Left ventricle myocardium inferior (tissue), 1 donor: ENCODE results near the gene TDRD12. TPM values are rescaled to one million over a fixed set of nuclear protein-coding genes. Genes with fewer than 3 reads are reported as not detected.
"Not testable (repeated sequence)": the region's sequence is repeated elsewhere in the genome, so short reads cannot be mapped to it uniquely, and the experiment has no call there.

ENCODE experiments used
- DNase-seq: peaks from one replicate; pipeline ENCODE4 v3.0.0-alpha.2; 2020
- H3K27ac ChIP-seq: fragments of 200-600 bp; replicated peaks from 2 replicates; pipeline ENCODE4 v1.8.0; 2021
- H3K27me3 ChIP-seq: fragments of 200-600 bp; 2 replicates; pipeline ENCODE4 v1.8.0; 2021; ENCODE audit warnings: low read depth
- H3K36me3 ChIP-seq: fragments of 200-600 bp; 2 replicates; pipeline ENCODE4 v1.8.0; 2021
- H3K4me1 ChIP-seq: fragments of 200-600 bp; 2 replicates; pipeline ENCODE4 v1.8.0; 2021
- H3K4me3 ChIP-seq: fragments of 200-600 bp; 2 replicates; pipeline ENCODE4 v1.8.0; 2021; ENCODE audit warnings: mild to moderate bottlenecking, moderate library complexity
- H3K9me3 ChIP-seq: fragments of 200-600 bp; replicated peaks from 2 replicates; pipeline ENCODE4 v1.8.0; 2021
- CTCF ChIP-seq: fragments of 200-600 bp; IDR thresholded peaks from 2 replicates; pipeline ENCODE4 v1.8.0; 2021; ENCODE audit warnings: antibody characterized with exemption, mild to moderate bottlenecking, borderline replicate concordance
- intact Hi-C: fragments of 100-400 bp; cut with micrococcal nuclease; formaldehyde crosslinking; loops from one replicate; pipeline ENCODE4 v1.11.0; 2022
- total RNA-seq: library from RNA; stranded (reverse); fragmentation: NEBNext Ultra II Directional; extraction: Animal tissue kit (Norgen Biotek cat#: 25700); gene quantifications from one replicate; pipeline ENCODE4 v1.2.1, GENCODE V29; 2021
- donor health status: DM: no; HTN: yes; CAD: no; lungs with severe emphysema.

The TDRD12 gene
- total RNA-seq, 1 donor from 2014 or later, result not detected

DNA sequence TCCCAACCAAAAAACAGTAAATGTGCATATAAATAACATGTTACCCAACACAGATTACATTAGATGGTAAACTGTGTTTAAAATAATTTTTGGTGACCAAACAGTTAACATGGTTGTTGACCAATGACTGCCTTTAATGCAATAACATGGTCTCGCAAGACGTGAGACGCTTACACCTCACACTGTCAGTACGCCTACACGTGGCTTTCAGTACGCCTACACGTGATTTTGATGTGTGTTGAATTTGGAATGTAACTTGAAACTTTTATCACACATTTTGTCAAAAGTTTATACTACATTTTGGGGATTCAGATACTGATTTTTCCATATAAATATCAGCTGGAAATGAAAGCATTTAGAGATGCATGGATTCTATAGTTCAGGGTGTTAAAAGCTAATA, 118.0 kb downstream of the TDRD12 start:
- H3K9me3 ChIP-seq, result peaks cover 20% of the 10 kb centered on the region
- no peaks in the 10 kb centered on the region for H3K4me1 ChIP-seq
- H3K27me3 ChIP-seq, result no peaks in the 10 kb centered on the region
- no peak overlapping the region for H3K27ac ChIP-seq
- intact Hi-C loops, result no loop called here
- peaks cover 13% of the 10 kb centered on the region for H3K36me3 ChIP-seq
- DNase-seq, result no peak
- TF ChIP-seq CTCF, result no peak
- no peak overlapping the region for H3K4me3 ChIP-seq

- Histone ChIP-seq H3K27me3 (no peaks in the 10 kb centered on the region), H3K27ac (no peak overlapping the region), H3K4me3 (no peak overlapping the region), H3K36me3 (peaks cover 13% of the 10 kb centered on the region), H3K4me1 (no peaks in the 10 kb centered on the region), H3K9me3 (peaks cover 20% of the 10 kb centered on the region)
- intact Hi-C loops, result no loop called here
- no peak for TF ChIP-seq CTCF
- DNase-seq, result no peak
Observed at GRCh38 chr19:32842061-32842460, 122.5 kb downstream of the TDRD12 start.

DNA sequence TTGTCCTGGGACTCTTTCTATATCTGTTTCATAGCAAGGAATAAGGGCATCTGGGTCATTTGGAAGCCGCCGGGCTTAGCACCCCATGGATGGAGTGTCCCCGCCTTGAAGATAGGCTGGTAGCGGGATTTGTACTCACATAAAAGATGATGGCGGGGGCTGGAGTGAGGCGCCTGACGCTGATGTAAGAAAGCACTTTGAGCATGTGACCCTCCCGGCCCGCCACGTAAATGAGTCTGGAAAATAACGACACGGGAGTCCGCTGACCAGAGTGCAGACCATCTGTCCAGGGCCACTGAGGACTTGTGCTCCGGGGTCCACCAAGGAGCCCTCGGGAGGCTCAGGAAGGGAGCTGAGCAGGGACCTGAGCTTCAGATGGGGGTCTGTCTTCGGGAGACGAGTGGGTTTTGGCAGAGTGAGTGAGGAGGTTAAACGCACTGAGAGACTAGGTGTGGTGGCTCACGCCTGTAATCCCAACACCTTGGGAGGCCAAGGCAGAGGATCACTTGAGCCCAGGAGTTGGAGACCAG, 124.2 kb downstream of the TDRD12 start:
- intact Hi-C loops, result no loop called here
- no peak for DNase-seq

DNA sequence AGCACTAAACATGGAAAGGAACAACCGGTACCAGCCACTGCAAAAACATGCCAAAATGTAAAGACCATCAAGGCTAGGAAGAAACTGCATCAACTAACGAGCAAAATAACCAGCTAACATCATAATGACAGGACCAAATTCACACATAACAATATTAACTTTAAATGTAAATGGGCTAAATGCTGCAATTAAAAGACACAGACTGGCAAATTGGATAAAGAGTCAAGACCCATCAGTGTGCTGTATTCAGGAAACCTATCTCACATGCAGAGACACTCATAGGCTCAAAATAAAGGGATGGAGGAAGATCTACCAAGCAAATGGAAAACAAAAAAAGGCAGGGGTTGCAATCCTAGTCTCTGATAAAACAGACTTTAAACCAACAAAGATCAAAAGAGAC, 128.5 kb downstream of the TDRD12 start:
- H3K9me3 ChIP-seq, H3K4me3 ChIP-seq, intact Hi-C loops, H3K36me3 ChIP-seq, H3K27ac ChIP-seq, H3K27me3 ChIP-seq, DNase-seq, H3K4me1 ChIP-seq: not testable (repeated sequence)

More for the DNA sequence above, 124.2 kb downstream of the TDRD12 start:
- peaks cover 20% of the 10 kb centered on the region for H3K9me3 ChIP-seq
- TF ChIP-seq CTCF, result no peak
- H3K4me3 ChIP-seq, result no peak overlapping the region
- no peaks in the 10 kb centered on the region for H3K4me1 ChIP-seq
- no peak overlapping the region for H3K27ac ChIP-seq
- H3K36me3 ChIP-seq, result peaks cover 13% of the 10 kb centered on the region
- H3K27me3 ChIP-seq, result no peaks in the 10 kb centered on the region

DNA sequence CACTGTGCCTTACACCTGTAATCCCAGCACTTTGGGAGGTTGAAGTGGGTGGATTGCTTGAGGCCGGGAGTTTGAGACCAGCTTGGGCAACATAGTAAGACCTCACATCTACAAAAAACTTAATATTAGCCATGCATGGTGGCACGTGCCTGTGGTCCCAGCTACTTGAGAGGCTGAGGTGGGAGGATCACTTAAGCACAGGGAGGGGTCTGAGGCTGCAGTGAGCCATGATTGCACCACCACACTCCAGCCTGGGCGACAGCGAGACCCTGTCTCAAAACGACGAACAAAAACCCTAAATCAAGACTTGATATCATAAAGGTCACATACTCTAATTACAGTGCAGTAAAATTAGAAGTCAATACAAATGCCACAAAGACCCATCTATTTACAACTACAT, 132.6 kb downstream of the TDRD12 start:
- no peaks in the 10 kb centered on the region for H3K36me3 ChIP-seq
- intact Hi-C loops, result no loop called here
- H3K27ac ChIP-seq, result no peak overlapping the region
- TF ChIP-seq CTCF, result no peak
- H3K9me3 ChIP-seq, result no peaks in the 10 kb centered on the region
- H3K27me3 ChIP-seq, result no peaks in the 10 kb centered on the region
- DNase-seq, result no peak
- H3K4me1 ChIP-seq, result no peaks in the 10 kb centered on the region
- H3K4me3 ChIP-seq, result no peak overlapping the region

DNA sequence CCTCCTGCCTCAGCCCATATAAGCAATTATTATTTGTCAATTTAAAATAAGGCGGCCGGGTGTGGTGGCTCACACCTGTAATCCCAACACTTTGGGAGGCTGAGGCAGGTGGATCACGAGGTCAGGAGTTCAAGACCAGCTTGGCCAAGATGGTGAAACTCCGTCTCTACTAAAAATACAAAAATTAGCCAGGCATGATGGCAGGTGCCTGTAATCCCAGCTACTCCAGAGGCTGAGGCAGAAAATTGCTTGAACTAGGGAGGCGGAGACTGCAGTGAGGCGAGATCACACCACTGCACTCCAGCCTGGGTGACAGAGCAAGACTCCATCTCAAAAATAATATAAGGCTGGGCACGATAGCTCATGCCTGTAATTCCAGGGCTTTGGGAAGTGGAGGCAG, 137.3 kb downstream of the TDRD12 start:
- H3K4me3 ChIP-seq, H3K27me3 ChIP-seq, DNase-seq, H3K4me1 ChIP-seq, H3K27ac ChIP-seq, H3K36me3 ChIP-seq, intact Hi-C loops, H3K9me3 ChIP-seq: not testable (repeated sequence)

GRCh38 chr19:32857584-32857983, 138.0 kb downstream of the TDRD12 start:
- Histone ChIP-seq H3K36me3 (no peaks in the 10 kb centered on the region), H3K4me3 (no peak overlapping the region), H3K9me3 (no peaks in the 10 kb centered on the region), H3K27me3 (no peaks in the 10 kb centered on the region), H3K27ac (no peak overlapping the region), H3K4me1 (no peaks in the 10 kb centered on the region)
- DNase-seq, result no peak
- intact Hi-C loops, result no loop called here
- TF ChIP-seq CTCF, result no peak
